ENCODE data around the gene INO80B.

Gene INO80B

GRCh38 chr2:74507145-74507925 is 52.4 kb downstream of the INO80B start, which contains the start of gene PCGF1:
TSS of gene PCGF1 (minus strand) at chr2:74507695. CDS start at chr2:74507668, 27 bp downstream.
- peaks cover 10% of the 10 kb centered on the region for H3K36me3 ChIP-seq (ENCODE audit: control insufficient read depth, insufficient read depth, low read length)
- H3K4me1 ChIP-seq (ENCODE audit: control insufficient read depth, insufficient read depth, low read length): peaks cover 23% of the 10 kb centered on the region
- H3K9ac ChIP-seq (ENCODE audit: low read length): peak within 1 kb of the TSS; percentile 97
- peaks cover 70% of the 10 kb centered on the region for H3K27me3 ChIP-seq (ENCODE audit: control insufficient read depth, insufficient read depth, low read length)
- peak within 1 kb of the TSS; percentile 96 for H3K27ac ChIP-seq (ENCODE audit: low read depth, low read length)
- no peaks in the 10 kb centered on the region for H3K9me3 ChIP-seq (ENCODE audit: control insufficient read depth, insufficient read depth, low read depth, low read length)
- H3K4me3 ChIP-seq (ENCODE audit: low read depth, low read length): peak within 1 kb of the TSS; percentile 97

Data from HUES6 (cell line).